PC-3 (cell line): ENCODE data around the gene CAPZB.

Experiments used
- EZH2 ChIP-seq: fragments of 300-600 bp; sonication (generic); IDR thresholded peaks from one replicate; pipeline ENCODE4 v1.6.1; 2017; ENCODE audit warnings: antibody characterized with exemption, mild to moderate bottlenecking, low read length; ENCODE audit not compliant: unreplicated experiment
- EZH2phosphoT487 ChIP-seq: fragments of 300-600 bp; sonication (generic); IDR thresholded peaks from 2 replicates; pipeline ENCODE4 v1.6.1; 2018; ENCODE audit warnings: mild to moderate bottlenecking, antibody characterized with exemption, low read length, borderline replicate concordance
- TF ChIP-seq, protein P1 (sequence below): fragments of 300-600 bp; sonication (generic); conservative IDR thresholded peaks from 2 replicates; pipeline ENCODE4 v1.5.1; 2017; ENCODE audit warnings: antibody characterized with exemption, low read depth, mild to moderate bottlenecking, low read length

DNA sequence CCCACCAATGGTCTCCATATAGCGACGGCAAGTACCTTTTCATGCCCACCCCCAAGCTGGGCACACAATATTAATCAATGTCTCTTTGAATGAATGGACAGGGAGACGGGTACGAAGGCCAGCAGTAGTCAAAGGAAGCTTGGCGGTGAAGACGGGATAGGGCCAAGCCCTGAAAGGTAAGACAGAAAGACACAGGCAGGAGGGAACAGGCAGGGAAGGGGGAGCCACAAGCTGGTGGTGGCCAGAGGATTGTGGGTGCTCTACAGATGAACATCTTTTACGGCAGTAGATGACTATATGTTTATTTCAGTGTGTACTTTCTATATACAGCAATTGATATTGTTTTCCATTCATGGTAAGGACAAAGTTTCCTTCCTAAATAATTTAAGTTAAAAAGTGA lies 16.3 kb downstream of the CAPZB start:
- TF ChIP-seq, protein P1, sequence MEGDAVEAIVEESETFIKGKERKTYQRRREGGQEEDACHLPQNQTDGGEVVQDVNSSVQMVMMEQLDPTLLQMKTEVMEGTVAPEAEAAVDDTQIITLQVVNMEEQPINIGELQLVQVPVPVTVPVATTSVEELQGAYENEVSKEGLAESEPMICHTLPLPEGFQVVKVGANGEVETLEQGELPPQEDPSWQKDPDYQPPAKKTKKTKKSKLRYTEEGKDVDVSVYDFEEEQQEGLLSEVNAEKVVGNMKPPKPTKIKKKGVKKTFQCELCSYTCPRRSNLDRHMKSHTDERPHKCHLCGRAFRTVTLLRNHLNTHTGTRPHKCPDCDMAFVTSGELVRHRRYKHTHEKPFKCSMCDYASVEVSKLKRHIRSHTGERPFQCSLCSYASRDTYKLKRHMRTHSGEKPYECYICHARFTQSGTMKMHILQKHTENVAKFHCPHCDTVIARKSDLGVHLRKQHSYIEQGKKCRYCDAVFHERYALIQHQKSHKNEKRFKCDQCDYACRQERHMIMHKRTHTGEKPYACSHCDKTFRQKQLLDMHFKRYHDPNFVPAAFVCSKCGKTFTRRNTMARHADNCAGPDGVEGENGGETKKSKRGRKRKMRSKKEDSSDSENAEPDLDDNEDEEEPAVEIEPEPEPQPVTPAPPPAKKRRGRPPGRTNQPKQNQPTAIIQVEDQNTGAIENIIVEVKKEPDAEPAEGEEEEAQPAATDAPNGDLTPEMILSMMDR, result no peak
- TF ChIP-seq EZH2 (no peak), EZH2phosphoT487 (no peak)
